IPS DF 6.9 (cell line): ENCODE measurements around the gene YBX2.

ENCODE experiments used
- DNase-seq: peaks from one replicate; pipeline ENCODE4 v3.0.0-alpha.2; 2013; ENCODE audit warnings: low read depth, low spot score
- H3K27ac ChIP-seq: one replicate; pipeline ENCODE4 v1.5.1; 2013; ENCODE audit warnings: low read length, control low read depth
- H3K27me3 ChIP-seq: 2 replicates; pipeline ENCODE4 v1.6.1; 2013; ENCODE audit warnings: mild to moderate bottlenecking, low read length; ENCODE audit not compliant: control insufficient read depth, insufficient read depth
- H3K36me3 ChIP-seq: 2 replicates; pipeline ENCODE4 v1.6.1; 2013; ENCODE audit warnings: low read length; ENCODE audit not compliant: control insufficient read depth, insufficient read depth
- H3K4me1 ChIP-seq: 2 replicates; pipeline ENCODE4 v1.6.1; 2013; ENCODE audit warnings: low read length; ENCODE audit not compliant: control insufficient read depth, insufficient read depth
- H3K4me3 ChIP-seq: 2 replicates; pipeline ENCODE4 v1.5.1; 2013; ENCODE audit warnings: mild to moderate bottlenecking, low read length
- H3K9me3 ChIP-seq: 2 replicates; pipeline ENCODE4 v1.6.1; 2013; ENCODE audit warnings: low read length, inconsistent platforms; ENCODE audit not compliant: control insufficient read depth, insufficient read depth
- WGBS: extraction: QIAGEN DNeasy Blood & Tissue Kit; methylation state at CpG from one replicate; pipeline ENCODE4 v1.1.7; 2013; ENCODE audit warnings: mixed read lengths, missing lambda C conversion rate; ENCODE audit not compliant: insufficient read length, insufficient coverage; 5-methylcytosine and 5-hydroxymethylcytosine counted together

YBX2 gene

GRCh38 chr17:7313088-7313889 is 18.9 kb upstream of the YBX2 start:
- DNase-seq = no peak
- Histone ChIP-seq H3K36me3 (peaks cover 46% of the 10 kb centered on the region), H3K27ac (no peak overlapping the region), H3K27me3 (no peaks in the 10 kb centered on the region), H3K4me1 (peaks cover 3% of the 10 kb centered on the region; the same call in 1 of the 2 replicates), H3K9me3 (no peaks in the 10 kb centered on the region), H3K4me3 (no peak overlapping the region)
- no CpG with 5 or more reads among the region's 7 CpGs for WGBS

GRCh38 chr17:7312432-7313087 is 18.1 kb upstream of the YBX2 start:
- Histone ChIP-seq H3K27ac (no peak overlapping the region), H3K9me3 (no peaks in the 10 kb centered on the region), H3K36me3 (peaks cover 39% of the 10 kb centered on the region), H3K4me3 (no peak overlapping the region), H3K4me1 (peaks cover 3% of the 10 kb centered on the region; the same call in 1 of the 2 replicates), H3K27me3 (no peaks in the 10 kb centered on the region)
- no peak for DNase-seq
- WGBS = no CpG with 5 or more reads among the region's 7 CpGs

- no peak for DNase-seq
- no peak overlapping the region for H3K4me3 ChIP-seq
- H3K27ac ChIP-seq = no peak overlapping the region
- H3K27me3 ChIP-seq = no peaks in the 10 kb centered on the region
- H3K36me3 ChIP-seq = peaks cover 34% of the 10 kb centered on the region
- H3K4me1 ChIP-seq = peaks cover 3% of the 10 kb centered on the region; the same call in 1 of the 2 replicates
- no peaks in the 10 kb centered on the region for H3K9me3 ChIP-seq
- WGBS = 100% methylated on average over 1 of the region's 7 CpGs
Measured at GRCh38 chr17:7311110-7311705, 16.8 kb upstream of the YBX2 start.

- Histone ChIP-seq H3K27ac (no peak overlapping the region), H3K9me3 (no peaks in the 10 kb centered on the region), H3K4me3 (no peak overlapping the region), H3K4me1 (no peaks in the 10 kb centered on the region), H3K27me3 (no peaks in the 10 kb centered on the region), H3K36me3 (peaks cover 30% of the 10 kb centered on the region)
- WGBS = no CpG with 5 or more reads among the region's 12 CpGs
- DNase-seq = no peak
Measured at GRCh38 chr17:7309628-7310027, 15.2 kb upstream of the YBX2 start.

DNA sequence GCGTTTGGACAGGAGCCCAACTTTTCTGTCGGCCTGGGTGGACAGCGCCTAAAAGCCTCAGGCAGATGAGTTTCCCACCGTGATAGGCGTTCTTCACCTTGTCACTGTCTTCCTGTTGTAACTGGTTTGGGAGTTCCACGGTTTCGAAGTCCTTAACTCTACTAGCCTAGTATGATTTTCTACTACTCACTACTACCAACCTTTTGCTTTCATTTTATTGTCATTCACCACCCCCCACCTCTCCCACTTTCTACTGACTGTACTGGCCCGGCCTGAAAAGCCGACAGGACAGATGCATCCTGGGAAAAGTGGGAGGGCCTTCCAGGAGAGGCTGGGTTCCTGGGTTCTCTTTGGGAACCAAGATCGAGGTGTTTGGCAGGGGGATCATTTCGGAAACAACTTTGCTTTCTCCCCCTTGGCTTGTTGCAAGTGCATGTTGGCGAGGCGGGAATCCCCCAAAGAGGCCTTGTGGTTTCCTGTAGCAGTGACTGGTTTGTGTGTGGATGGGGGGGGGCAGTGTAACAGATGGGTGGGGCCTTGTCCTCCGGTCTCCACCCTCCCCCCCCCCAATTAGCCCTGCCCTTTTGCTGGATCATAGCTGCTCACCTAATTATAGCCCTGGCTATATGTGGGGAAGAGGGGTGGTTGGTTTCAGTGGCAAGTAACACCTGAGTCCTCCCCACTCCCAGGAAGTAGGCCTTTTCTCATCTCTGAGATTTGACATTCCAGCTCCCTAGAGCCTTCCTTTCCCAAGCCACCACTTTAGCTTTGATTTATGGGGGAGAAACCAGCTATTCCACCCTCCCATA is 14.4 kb upstream of the YBX2 start:
- H3K27me3 ChIP-seq = no peaks in the 10 kb centered on the region
- no CpG with 5 or more reads among the region's 14 CpGs for WGBS
- no peaks in the 10 kb centered on the region for H3K4me1 ChIP-seq
- no peaks in the 10 kb centered on the region for H3K9me3 ChIP-seq
- no peak for DNase-seq
- H3K27ac ChIP-seq = no peak overlapping the region
- H3K4me3 ChIP-seq = peak overlapping the region; percentile 99
- H3K36me3 ChIP-seq = peaks cover 30% of the 10 kb centered on the region

GRCh38 chr17:7307686-7308624 is 13.5 kb upstream of the YBX2 start:
- Histone ChIP-seq H3K9me3 (no peaks in the 10 kb centered on the region), H3K4me3 (peak overlapping the region; percentile 99), H3K4me1 (no peaks in the 10 kb centered on the region), H3K27ac (no peak overlapping the region), H3K27me3 (no peaks in the 10 kb centered on the region), H3K36me3 (peaks cover 27% of the 10 kb centered on the region)
- no CpG with 5 or more reads among the region's 104 CpGs for WGBS
- DNase-seq = no peak

GRCh38 chr17:7306911-7307685 is 12.7 kb upstream of the YBX2 start, which contains the start of gene EIF5A:
Gene EIF5A (plus strand): TSS chr17:7307628. CDS start chr17:7309636, 2,008 bp downstream.
- WGBS = no CpG with 5 or more reads among the region's 64 CpGs

GRCh38 chr17:7304179-7304578 is 9.7 kb upstream of the YBX2 start:
- WGBS = no CpG with 5 or more reads among the region's 7 CpGs
- no peaks in the 10 kb centered on the region for H3K4me1 ChIP-seq

More at GRCh38 chr17:7306911-7307685, 12.7 kb upstream of the YBX2 start, which contains the start of gene EIF5A:
- no peaks in the 10 kb centered on the region for H3K9me3 ChIP-seq
- H3K27me3 ChIP-seq = no peaks in the 10 kb centered on the region
- H3K27ac ChIP-seq = no peak within 1 kb of the TSS
- H3K36me3 ChIP-seq = peaks cover 22% of the 10 kb centered on the region
- H3K4me1 ChIP-seq = no peaks in the 10 kb centered on the region
- DNase-seq = peak; percentile 99
- H3K4me3 ChIP-seq = peak within 1 kb of the TSS; percentile 99

More at GRCh38 chr17:7304179-7304578, 9.7 kb upstream of the YBX2 start:
- Histone ChIP-seq H3K27me3 (no peaks in the 10 kb centered on the region), H3K4me3 (no peak overlapping the region), H3K9me3 (no peaks in the 10 kb centered on the region), H3K27ac (no peak overlapping the region), H3K36me3 (no peaks in the 10 kb centered on the region)
- no peak for DNase-seq
